NCI-H1930 (cell line): ENCODE measurements around the gene SLC8B1.
"Not testable (repeated sequence)": the region's sequence is repeated elsewhere in the genome, so short reads cannot be mapped to it uniquely, and the experiment has no call there.

ENCODE experiments used
- DNase-seq, 2 experiments: peaks; one replicate each; lab custom pipeline; 2025; lab: John Stamatoyannopoulos, UW

SLC8B1 gene

DNA sequence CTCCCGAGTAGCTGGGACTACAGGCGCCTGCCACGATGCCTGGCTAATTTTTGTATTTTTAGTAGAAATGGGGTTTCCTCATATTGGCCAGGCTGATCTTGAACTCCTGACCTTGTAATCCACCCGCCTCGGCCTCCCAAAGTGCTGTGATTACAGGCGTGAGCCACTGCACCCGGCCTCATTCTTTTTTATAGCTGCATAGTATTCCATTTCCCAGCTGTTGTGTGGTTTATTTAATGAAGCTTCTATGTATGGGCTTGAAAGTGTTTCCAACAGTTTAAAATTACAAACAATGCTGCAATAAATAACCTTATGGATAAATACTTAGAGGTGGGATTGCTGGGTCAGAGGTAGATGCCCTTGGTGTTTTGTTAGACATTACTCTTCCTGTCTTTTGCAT is 19.3 kb upstream of the SLC8B1 start:
- DNase-seq = not testable (repeated sequence)

DNA sequence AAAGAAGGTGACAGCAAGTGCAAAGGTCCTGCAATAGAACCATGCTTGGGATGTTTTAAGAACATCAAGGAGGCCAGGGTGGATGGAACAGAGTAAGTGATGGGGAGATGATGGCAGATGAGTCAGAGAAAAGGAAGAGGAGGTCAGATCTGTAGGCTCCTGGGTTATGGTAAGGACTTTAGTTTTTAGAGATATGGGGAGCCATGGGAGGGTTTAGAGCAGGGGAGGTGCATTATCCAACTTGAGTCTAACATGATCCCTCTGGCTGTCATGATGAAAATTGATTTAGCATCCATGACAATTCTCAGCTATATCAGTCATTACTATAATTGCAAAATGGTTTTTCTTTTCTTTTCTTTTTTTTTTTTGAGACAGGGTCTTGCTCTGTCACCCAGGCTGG is 16.2 kb upstream of the SLC8B1 start:
- no peak for DNase-seq

DNA sequence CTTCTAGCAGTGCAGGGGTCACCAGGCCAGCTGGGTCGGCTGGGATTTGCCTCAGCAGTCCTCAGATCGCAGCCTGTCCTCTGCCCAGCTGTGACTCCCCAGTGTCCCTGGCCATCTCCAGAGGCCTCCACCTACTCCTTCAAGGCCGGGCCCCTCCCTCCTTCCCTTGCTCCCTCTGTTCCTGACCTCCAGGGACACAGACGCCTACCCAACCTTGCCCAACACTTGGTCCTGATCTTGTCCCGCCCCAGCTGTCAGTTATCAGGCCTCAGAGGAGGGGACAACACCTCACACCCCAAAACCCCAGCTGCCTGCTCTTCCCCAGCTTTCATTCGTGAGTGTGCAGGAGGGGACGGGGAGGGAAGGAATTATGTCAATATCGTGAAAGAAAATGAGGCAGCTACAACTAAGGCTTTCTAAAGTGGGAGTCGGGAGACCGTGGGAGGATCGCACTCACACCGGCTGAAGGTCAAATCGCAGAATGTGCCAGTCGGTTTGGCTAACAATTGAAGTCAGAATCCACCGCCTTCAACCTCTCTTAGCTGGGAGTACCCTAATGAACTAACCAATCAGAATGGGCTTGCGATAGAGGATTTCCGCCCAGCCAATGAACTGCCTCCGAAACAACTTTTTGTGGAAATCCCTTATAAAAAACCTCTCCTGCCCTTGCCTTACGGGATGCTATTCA is 14.1 kb upstream of the SLC8B1 start:
- DNase-seq = no peak

DNA sequence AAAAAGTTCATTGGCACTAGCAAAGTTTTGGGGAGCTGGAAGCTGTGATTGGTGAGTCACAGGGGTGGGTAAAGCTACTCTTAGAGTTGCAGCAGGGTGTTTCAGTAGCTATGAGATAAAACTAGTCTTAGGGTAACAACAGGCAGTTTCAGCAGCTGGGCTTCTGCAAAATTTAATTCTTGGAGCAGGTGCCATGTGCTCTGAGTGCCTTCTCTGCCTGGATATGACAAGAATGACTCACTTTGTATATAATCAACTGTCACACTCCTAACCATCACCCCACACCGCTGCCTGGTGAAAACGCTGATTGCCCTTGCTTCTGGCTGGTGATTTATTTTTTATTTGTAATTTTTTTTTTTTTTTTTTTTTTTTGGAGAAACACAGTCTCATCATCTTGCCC is 13.0 kb upstream of the SLC8B1 start:
- no peak for DNase-seq

DNA sequence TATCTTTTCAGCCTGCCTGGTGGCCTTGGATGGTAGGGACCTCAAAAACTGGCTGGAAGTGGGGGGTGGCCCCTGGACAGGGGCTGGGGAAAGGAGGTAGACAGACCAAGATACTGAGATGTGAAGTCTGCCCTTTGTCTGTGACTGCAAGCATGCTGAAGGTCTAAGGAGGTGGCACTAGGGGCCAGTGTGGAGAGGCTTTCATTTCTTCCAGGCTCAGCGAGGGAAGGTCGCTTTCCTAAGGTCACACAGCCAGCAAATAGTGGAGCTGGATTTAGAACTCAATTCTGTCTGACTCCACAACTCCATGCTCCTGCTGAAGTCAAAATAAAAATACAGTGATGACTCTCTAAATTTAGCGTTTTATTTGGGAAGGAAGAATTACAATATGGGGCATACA is 12.2 kb upstream of the SLC8B1 start:
- no peak for DNase-seq

DNA sequence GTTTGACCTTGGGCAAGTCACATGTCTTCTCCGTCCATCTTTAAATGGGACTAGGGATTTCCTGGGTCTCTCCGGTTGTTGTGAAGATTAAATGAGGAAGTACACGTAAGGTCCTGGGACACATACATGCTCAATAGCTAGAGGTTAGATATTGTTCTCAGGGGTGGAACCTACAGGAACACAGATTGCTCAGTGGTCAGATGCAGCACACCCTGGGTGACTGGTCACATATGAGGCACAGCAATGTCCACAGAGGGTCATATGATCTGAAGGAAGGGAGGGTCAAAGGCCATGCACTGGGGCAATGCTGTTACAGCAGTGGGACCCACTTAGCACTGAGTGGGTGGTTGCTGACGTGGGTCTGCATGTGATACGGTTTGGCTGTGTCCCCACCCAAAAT is 11.4 kb upstream of the SLC8B1 start:
- DNase-seq = no peak

DNA sequence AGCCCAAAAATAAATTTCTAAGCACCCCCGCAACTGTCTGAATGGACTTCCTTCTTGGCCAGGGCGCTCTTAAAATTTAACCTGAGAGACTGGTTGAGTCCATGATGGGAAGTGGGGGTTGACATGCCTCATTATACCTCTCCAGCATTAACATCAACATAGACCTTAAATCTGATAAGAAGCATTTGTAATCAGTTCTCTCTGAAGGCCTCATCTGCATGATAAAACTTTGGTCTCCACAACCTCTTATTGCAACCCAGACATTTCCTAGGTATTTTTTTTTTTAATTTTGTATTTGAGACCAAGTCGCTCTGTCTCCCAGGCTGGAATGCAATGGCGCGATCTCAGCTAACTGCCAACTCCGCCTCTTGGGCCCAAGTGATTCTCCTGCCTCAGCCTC is 10.4 kb upstream of the SLC8B1 start:
- DNase-seq = no peak

DNA sequence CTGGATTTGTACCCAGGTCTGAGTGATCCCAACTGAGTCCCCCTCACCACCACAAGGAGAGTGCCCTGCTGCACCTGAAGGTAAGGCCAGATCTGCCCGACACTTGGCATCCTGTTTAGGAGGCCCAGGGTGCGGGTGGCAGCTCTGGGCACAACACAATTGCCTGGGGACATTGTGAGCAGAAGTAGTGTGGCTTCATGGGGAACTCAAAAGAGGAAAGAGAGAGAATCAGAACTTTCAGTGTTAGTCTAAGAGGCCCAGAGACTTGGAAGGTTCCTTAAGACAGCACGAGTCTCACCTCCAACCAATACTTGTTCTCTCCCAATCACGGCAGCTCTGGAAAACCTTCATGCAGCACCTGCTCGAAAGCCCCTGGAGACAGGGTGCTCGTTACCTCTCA is 6.6 kb upstream of the SLC8B1 start:
- no peak for DNase-seq

DNA sequence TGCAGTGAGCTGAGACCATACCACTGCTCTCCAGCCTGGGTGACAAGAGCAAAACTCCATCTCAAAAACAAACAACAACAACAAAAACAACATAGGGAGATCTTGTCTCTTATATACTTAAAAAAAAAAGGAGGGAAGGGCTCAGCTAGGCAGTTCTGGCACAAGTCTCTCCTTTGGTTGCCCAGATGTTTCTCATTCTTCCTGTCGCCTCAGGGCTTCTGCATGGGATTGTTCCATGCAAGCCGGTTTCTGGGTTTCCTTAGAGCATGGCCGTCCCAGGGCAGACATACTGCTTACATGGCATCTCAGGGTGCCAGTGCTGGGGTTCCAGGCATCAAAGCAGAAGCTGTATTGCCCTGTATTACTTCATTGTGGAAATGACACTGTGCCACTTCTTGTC is 5.2 kb upstream of the SLC8B1 start:
- no peak for DNase-seq

DNA sequence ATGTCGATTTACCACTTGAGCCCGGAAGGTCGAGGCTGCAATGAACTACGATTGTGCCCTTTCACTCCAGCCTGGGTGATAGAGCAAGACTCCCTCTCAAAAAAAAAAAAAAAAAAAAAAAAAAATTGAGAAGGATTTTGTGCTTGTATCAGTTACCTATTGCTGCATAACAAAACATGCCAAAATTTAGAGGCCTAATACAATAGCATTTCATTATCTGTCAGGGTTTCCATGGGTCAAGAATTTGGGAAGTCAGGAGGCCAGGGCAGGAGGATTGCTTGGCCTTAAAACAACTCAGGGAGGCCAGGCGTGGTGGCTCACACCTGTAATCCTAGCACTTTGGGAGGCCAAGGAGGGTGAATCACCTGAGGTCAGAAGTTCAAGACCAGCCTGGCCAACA is 4.6 kb upstream of the SLC8B1 start:
- no peak for DNase-seq

DNA sequence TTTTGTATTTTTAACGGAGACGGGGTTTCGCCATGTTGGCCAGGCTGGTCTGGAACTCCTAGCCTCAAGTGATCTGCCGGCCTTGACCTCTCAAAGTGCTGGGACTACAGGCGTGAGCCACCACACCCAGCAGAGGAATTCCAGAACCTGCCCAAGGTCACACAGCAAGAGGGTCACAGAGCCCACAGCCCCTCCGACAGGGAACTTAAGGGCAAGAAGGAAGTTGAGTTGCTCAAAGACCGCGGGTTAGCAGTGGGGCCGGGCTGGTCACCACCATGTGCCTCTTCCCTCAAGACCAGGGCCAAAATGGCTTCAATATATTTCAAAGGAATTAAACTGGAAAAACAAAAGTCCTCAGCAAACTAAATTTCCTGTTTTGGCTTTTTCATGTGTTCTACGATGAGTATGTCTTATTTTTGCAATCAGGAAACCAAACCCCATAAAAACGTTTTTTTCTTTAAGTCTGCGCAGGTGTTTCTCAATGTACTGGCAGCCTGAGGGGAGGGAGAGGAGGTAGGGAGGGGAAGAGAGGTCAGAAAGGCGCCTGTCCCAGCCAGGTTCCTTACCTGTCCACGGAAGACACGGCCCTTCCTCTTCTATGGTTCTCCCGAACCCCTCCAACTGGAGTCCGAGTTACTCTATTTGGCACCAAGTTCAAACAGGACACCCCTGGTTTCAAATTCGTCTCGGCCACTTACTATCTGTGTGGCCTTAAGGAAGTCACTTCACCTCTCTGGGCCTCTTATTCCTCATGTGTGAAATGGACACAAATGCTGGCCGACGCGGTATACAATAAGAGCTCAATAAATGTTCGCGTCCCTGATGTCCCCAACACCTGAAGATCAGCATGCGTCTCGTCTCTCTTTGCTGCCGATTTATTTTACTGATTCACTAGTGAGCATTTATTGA is 778 bp downstream of the SLC8B1 start:
- DNase-seq = no peak

DNA sequence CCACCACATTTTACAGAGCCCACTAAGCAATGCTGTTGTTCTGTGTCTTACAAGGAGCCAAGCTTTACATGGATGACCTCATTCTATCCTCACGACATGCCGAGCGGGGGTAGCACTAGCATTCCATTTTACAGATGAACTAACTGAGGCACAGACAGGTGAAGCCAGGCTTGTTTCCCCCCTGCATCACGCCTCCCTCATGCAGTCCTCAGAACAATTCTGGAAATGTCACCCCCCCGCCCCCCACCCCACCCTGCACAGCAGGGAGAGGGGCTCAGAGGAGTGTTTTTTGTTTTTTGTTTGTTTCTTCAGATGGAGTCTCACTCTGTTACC is 1.5 kb downstream of the SLC8B1 start:
- no peak for DNase-seq

DNA sequence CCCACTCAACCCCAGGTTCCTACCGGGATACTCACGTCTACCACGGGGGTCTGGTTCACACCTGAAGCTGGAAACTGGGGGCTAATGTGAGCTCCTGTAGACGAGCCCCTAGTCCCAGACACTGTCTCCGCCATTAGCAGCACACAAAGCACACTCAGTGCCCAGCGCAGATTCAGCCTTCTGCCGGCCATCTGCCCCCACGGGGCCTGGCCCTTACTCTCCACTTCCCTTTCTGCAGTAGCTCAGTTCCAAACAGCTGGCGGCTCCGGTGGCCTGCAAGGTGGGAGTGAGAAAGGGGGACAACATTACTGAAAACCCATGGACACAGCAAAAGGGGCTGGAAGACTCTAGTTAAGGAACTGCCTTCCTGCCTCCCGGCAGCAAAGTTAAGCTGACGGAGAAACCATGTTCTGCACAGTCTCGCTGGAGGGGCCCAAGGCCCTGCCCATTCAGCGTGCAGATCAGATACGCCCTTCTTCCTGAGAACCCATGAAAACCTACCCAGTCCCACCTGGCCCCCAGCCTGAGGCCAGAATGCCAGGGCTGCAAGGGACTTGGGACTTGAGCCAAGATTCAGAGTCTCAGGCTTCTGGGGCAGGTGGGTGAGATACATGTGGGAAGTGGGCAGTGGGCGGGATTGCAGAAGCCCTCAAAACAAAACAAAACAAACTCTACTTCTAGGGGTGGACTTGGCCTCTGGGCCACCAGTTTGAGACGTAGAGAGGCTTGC is 2.1 kb downstream of the SLC8B1 start:
- no peak for DNase-seq

DNA sequence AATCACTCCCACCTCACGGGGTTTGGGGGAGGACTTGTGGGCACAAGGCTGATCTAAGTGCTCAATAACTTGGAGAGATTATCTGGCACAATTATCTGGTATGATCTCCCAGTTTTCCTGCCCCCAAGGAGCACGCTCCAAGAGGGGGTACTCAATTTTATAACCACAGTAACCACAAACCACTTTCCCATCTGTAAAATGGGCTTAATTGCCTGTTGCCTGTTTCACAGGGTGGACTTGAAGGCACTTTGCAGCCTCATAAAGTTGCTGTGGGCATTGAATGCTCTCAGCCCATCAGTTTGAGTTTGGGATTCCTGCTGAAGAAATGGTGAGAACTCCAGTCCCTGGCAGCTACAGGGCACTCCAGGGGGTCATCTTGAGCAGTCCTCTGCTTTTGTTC is 4.4 kb downstream of the SLC8B1 start:
- DNase-seq = no peak

DNA sequence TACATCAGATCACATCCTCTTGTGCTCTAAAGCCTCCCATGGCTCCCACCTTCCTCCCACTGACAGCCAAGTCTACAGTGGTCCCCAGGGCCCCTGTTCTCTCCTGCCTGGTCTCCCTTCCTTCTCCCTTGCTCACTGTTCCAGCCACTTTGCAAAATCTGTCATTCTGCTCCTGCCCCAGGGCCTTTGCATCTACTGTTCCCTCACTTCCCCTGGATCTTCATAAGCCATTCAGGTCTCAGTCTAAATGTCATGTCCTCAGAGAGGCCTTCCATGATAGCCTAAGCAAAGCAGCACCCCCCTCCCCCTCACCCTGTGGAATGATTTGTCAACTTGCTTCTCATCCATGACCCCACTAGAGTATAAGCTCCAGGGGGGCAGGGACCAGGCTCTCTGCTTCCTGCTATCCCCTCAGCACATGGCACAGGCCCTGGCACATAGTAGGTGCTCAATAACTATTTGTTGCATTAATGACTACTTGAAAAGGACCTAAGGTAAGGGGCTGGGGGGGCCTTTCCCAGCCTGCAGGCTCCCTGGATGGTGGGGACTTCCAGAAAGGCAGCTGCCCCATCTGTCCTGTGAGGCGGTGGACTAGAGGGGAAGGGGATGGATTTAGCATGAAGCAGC is 5.0 kb downstream of the SLC8B1 start:
- no peak for DNase-seq

DNA sequence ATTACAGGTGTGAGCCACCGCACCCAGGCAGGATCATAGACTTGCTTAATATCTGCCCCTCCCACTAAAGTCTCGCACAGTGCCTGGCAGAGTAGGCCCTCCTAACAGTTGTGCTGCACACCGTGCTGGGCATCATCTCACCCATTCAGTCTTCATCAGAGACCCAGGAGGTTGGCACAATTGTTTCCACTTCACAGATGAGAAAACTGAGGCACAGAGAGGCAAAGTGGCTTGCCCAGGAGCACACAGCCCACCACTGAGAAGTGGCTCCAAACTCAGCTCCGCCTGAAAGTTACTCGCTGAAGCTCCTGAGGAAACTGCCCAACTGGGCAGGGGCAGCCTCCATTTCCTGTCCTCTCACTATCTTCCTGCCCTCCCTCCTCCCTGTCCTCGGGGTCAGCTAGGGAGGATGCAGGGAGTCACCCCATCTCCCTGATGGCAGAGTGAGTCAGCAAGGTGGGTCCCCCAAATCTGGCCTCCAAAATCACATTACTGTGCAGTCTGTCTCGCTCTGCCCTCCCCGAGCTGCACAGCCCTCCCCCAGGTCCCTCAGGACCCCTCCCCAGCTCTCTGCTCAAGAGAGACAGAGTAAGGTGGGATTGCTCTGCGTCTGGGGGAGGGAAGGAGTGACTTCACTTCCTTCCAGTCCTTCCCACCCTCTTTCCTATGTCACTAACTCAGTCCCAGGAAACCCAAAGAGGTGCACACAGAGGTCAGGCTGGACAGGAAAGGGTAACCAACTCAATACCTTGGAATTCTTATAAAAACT is 5.7 kb downstream of the SLC8B1 start:
- no peak for DNase-seq

DNA sequence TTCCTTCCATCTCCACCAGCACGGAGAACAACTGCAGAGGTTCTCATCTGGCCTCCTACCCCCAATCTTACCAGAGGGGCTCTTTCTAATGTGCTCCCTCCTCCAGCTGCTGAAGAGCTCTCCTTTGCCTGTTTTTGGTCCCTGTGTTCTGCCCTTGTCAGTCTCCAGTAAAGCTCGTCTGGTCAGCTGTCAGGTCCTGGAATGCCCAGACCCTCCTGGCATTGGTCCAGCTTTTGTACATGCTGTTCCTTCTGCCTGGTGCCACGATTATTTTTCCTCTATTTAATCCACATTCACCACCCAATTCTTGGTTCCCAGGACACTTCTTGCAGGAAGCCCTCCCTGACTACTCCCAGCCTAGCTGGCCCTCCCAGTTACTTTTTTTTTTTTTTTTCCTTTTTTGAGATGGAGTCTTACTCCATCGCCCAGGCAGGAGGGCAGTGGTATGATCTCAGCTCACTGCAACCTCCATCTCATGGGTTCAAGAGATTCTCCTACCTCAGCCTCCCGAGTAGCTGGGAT is 6.5 kb downstream of the SLC8B1 start:
- DNase-seq = no peak

DNA sequence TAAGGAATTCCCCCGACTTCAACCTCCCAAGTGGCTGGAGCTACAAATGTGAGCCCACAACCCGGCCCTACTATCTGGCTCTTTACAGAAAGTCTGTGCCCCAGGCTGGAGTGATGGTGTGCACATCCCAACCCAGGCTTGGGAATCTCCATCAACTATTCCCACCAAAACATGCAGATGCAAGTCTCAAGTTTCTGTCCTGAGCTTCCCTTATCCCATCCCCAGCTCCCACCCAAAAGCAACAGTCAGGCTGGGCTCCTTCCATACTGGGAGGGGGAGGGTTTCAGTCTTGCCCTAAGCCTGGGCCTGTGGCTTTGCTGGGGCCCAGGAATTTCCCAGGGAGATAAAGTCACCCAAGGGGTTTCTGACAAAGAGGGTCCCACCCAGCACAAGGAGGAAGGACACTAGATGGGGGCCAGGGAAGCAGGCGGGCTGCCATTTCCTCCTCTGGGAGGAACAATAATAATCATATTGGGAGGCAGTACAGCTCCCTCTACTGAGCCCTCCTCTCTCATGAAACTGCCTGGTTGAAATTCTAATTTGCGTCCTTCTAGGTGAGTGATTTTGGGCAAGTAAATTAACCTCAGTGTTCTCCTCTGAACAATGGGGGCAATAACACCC is 8.0 kb downstream of the SLC8B1 start:
- DNase-seq = no peak

DNA sequence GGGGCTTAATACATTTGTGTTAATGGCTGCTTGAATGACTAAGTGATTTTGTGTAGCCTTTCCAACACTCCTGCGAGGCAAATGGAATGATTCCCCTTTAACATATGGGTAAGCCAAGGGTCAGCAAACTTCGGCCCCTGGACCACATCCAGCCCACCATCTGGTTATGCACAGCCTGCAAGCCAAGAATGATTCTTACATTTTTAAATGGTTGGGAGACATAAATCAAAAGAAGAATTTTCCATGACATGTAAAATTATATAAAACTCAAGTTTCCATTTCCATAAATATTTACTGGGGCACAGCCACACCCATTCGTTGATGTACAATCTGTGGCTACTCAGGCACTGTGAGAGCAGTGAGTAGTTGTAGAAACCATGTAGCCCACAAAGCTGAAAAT is 9.0 kb downstream of the SLC8B1 start:
- no peak for DNase-seq

DNA sequence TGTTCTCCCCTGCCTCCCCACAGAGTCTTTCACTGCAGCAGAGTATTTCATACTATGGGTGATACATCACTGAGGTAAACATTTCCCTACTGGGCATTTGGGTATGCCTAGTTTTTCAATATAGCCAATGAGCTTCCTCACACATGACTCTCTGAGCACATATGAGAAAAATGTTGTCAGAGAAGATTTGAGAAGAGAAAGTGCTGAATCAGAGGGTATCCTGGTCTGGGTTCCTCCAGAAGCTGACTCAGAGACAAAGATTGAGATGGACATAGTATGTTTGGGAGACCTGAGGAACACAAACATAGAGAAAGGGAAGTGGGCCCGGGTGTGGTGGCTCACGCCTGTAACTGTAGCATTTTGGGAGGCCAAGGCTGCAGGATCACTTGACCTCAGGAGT is 12.6 kb downstream of the SLC8B1 start:
- no peak for DNase-seq

DNA sequence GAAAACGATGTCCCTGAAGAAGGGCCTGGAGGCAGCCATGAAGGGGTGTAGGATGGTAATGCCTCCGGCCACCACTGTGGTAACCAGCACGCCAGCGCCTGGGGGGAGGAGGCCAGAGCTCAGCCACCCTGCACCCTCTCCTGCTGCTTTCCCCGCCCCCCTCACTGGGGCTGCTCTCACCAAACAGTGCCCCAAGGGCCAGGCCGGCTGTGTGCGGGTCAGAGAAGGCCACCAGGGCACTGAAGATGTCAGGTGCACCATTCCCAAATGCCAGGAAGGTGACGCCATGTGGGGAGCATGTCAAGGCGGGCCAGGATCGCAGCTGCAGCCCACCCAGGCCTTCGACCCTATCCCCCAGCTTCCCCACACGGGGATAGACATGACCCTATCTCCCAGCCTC is 14.5 kb downstream of the SLC8B1 start:
- no peak for DNase-seq
